OCI-LY3 (cell line): Measurements from ENCODE around the gene TSPAN9.

Experiments used
- H2AFZ ChIP-seq: fragments of 200-600, 300-600 bp; shearing (Covaris generic); 2 replicates; pipeline ENCODE4 v1.6.0; 2014; ENCODE audit warnings: antibody characterized with exemption, low read depth, low read length
- H3K27ac ChIP-seq: fragments of 200-600, 300-600 bp; sonication (generic); 2 replicates; pipeline ENCODE4 v1.5.1; 2014; ENCODE audit warnings: mild to moderate bottlenecking, low read length, moderate library complexity, mixed read lengths
- H3K27me3 ChIP-seq: fragments of 200-600, 300-600 bp; sonication (generic); 2 replicates; pipeline ENCODE4 v1.6.1; 2014; ENCODE audit warnings: low read depth, low read length, mixed read lengths
- H3K36me3 ChIP-seq: fragments of 200-600, 300-600 bp; sonication (generic); replicated peaks from 2 replicates; pipeline ENCODE3; 2014; ENCODE audit warnings: low read depth, low read length, mixed read lengths
- H3K4me1 ChIP-seq: fragments of 300-600, 200-600 bp; sonication (generic); 2 replicates; pipeline ENCODE4 v1.6.1; 2014; ENCODE audit warnings: low read length, mixed read lengths
- H3K4me2 ChIP-seq: fragments of 200-600, 300-600 bp; sonication (generic); 2 replicates; pipeline ENCODE4 v1.6.1; 2014; ENCODE audit warnings: low read length, mixed read lengths
- H3K4me3 ChIP-seq: fragments of 300-600, 200-600 bp; sonication (generic); 2 replicates; pipeline ENCODE4 v1.5.1; 2014; ENCODE audit warnings: antibody characterized with exemption, mild to moderate bottlenecking, low read length, moderate library complexity
- H3K79me2 ChIP-seq: fragments of 300-600, 200-600 bp; shearing (Covaris generic); 2 replicates; pipeline ENCODE4 v1.6.1; 2014; ENCODE audit warnings: mild to moderate bottlenecking, low read length, mixed read lengths
- H3K9ac ChIP-seq: fragments of 300-600, 200-600 bp; shearing (Covaris generic); 2 replicates; pipeline ENCODE4 v1.6.0; 2014; ENCODE audit warnings: mild to moderate bottlenecking, low read length, moderate library complexity
- H3K9me3 ChIP-seq: fragments of 200-600, 300-600 bp; shearing (Covaris generic); 2 replicates; pipeline ENCODE4 v1.6.1; 2014; ENCODE audit warnings: low read length, mixed read lengths; ENCODE audit not compliant: insufficient read depth
- H4K20me1 ChIP-seq: fragments of 200-600, 300-600 bp; sonication (generic); 2 replicates; pipeline ENCODE4 v1.6.1; 2016; ENCODE audit warnings: low read length, mixed read lengths; ENCODE audit not compliant: insufficient read depth
- CTCF ChIP-seq: fragments of 200-600, 300-600 bp; sonication (generic); IDR thresholded peaks from 2 replicates; pipeline ENCODE4 v1.5.1; 2014; ENCODE audit warnings: antibody characterized with exemption, low read length, low read depth
- EZH2phosphoT487 ChIP-seq: fragments of 200-600 bp; shearing (Covaris generic); IDR thresholded peaks from 2 replicates; pipeline ENCODE4 v1.6.1; 2018; ENCODE audit warnings: antibody characterized with exemption, mixed run types, low read depth

TSPAN9 gene

GRCh38 chr12:3294481-3294911 is 217.3 kb downstream of the TSPAN9 start:
- H2AFZ ChIP-seq, result no peak overlapping the region
- H3K9me3 ChIP-seq, result no peaks in the 10 kb centered on the region
- no peak overlapping the region for H3K4me3 ChIP-seq
- H3K36me3 ChIP-seq, result no peaks in the 10 kb centered on the region
- no peak overlapping the region for H3K4me2 ChIP-seq
- no peaks in the 10 kb centered on the region for H3K4me1 ChIP-seq
- TF ChIP-seq CTCF (no peak), EZH2phosphoT487 (no peak)
- H3K27ac ChIP-seq, result no peak overlapping the region
- H3K9ac ChIP-seq, result no peak overlapping the region
- no peaks in the 10 kb centered on the region for H3K79me2 ChIP-seq
- H4K20me1 ChIP-seq, result no peaks in the 10 kb centered on the region
- H3K27me3 ChIP-seq, result peaks cover 60% of the 10 kb centered on the region

GRCh38 chr12:3295225-3295624 is 218.0 kb downstream of the TSPAN9 start:
- Histone ChIP-seq H3K4me1 (peaks cover 3% of the 10 kb centered on the region), H3K4me2 (no peak overlapping the region), H4K20me1 (no peaks in the 10 kb centered on the region), H3K9ac (no peak overlapping the region), H3K27ac (no peak overlapping the region), H3K36me3 (no peaks in the 10 kb centered on the region), H3K9me3 (no peaks in the 10 kb centered on the region), H3K4me3 (no peak overlapping the region), H2AFZ (no peak overlapping the region), H3K27me3 (peaks cover 55% of the 10 kb centered on the region), H3K79me2 (no peaks in the 10 kb centered on the region)
- TF ChIP-seq EZH2phosphoT487, result no peak
- TF ChIP-seq CTCF, result no peak

GRCh38 chr12:3295646-3296408 is 218.6 kb downstream of the TSPAN9 start:
- Histone ChIP-seq H3K4me3 (no peak overlapping the region), H2AFZ (no peak overlapping the region), H3K79me2 (no peaks in the 10 kb centered on the region), H3K4me1 (peaks cover 8% of the 10 kb centered on the region), H4K20me1 (no peaks in the 10 kb centered on the region), H3K9me3 (no peaks in the 10 kb centered on the region), H3K27ac (no peak overlapping the region), H3K27me3 (peaks cover 52% of the 10 kb centered on the region), H3K9ac (no peak overlapping the region), H3K4me2 (no peak overlapping the region), H3K36me3 (no peaks in the 10 kb centered on the region)
- TF ChIP-seq CTCF, result no peak
- no peak for TF ChIP-seq EZH2phosphoT487

- Histone ChIP-seq H3K4me2 (no peak overlapping the region), H3K4me3 (no peak overlapping the region), H3K4me1 (peaks cover 9% of the 10 kb centered on the region), H3K79me2 (no peaks in the 10 kb centered on the region), H4K20me1 (no peaks in the 10 kb centered on the region), H3K36me3 (no peaks in the 10 kb centered on the region), H3K27me3 (peaks cover 52% of the 10 kb centered on the region), H3K9ac (no peak overlapping the region), H3K27ac (no peak overlapping the region), H3K9me3 (no peaks in the 10 kb centered on the region), H2AFZ (no peak overlapping the region)
- TF ChIP-seq CTCF (no peak), EZH2phosphoT487 (no peak)
Observed at GRCh38 chr12:3296409-3296701, 219.2 kb downstream of the TSPAN9 start.
